Choroid plexus epithelial cell (primary cell): ENCODE data around the gene TRAF3IP3.

Source experiments
- DNase-seq: peaks from one replicate; pipeline ENCODE4 v3.0.0-alpha.2; 2010; ENCODE audit warnings: low read depth
- H3K4me3 ChIP-seq: 2 replicates; pipeline ENCODE4 v1.5.1; 2011; ENCODE audit warnings: low read depth, mild to moderate bottlenecking, control low read depth, low read length, moderate library complexity
- CTCF ChIP-seq: conservative IDR thresholded peaks from 2 replicates; pipeline ENCODE4 v1.5.1; 2011; ENCODE audit warnings: low read depth, mild to moderate bottlenecking, control low read depth, inconsistent platforms, low read length, moderate library complexity

The TRAF3IP3 gene

GRCh38 chr1:209755926-209756614 is at the start of gene TRAF3IP3:
Gene TRAF3IP3, plus strand, starts transcription at chr1:209756053. Its CDS starts 3,987 bp downstream, at chr1:209760040.
- no peak within 1 kb of the TSS for H3K4me3 ChIP-seq
- DNase-seq, result peak; percentile 11
- no peak for TF ChIP-seq CTCF

- H3K4me3 ChIP-seq, result no peak overlapping the region
- TF ChIP-seq CTCF, result no peak
- DNase-seq, result no peak
These were observed 49.2 kb upstream of the TRAF3IP3 start for GRCh38 chr1:209706622-209707021.

DNA sequence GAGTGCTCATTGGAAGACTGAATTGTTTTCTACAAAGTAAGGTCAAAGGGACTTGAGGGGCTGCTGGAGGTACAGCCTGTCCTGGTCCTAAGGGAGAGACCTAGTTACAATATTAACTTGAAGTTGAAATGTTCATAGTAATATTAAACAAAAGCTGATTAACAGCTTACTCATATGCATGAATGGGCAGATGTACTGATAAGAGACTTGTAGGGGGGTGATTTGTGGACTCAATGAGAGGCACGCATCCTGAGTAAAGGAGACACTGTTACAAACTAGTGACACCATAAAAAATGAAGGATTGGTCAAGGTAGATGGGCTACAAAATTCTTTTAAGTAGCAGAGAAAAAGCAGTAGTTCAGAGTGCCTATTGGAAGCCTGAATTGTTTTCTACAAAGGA is 48.5 kb upstream of the TRAF3IP3 start:
- peak; percentile 15 for DNase-seq
- no peak for TF ChIP-seq CTCF
- H3K4me3 ChIP-seq, result no peak overlapping the region

- DNase-seq, result no peak
- TF ChIP-seq CTCF, result no peak
- H3K4me3 ChIP-seq, result no peak overlapping the region
These were observed 47.6 kb upstream of the TRAF3IP3 start for GRCh38 chr1:209708297-209708696.

DNA sequence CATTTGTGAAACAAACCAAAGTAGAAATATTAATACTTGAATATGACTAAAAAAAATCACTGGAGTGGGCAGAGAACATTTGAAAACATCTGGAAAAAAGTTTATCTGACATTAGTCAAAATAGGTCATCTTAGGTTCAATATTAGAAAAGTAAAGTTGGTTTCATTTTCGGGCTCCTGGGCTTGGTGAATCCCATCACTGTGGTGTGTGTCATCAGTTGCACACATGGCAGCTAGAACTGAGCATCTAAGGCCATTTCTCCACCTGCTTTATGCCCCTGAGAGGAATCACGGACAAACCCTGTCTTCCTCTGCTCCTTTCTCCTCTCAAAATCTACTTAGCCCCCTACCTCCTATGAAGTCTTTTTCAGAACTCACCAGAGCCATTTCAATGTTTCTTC is 45.8 kb upstream of the TRAF3IP3 start:
- DNase-seq, result peak; percentile 18
- no peak for TF ChIP-seq CTCF
- H3K4me3 ChIP-seq, result no peak overlapping the region

DNA sequence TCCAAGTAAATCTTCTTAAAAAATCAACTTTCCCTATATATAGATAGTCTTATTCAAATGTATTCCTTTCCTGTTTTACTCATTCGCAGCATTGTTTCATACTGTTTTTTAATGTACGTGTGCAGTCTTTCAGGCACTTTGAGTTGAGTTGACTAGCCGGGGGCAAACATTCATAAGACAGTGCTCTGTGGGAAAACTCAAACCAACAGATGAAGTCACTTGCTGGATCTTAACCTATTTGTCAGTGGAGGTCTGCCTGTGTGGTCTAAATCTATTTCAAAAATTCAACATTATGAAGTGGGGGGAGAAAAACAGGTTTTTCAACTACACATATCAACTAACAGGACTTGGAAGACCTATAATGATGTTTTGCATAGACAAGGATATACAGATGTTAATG is 45.0 kb upstream of the TRAF3IP3 start:
- H3K4me3 ChIP-seq, result no peak overlapping the region
- TF ChIP-seq CTCF, result no peak
- DNase-seq, result no peak

- no peak for TF ChIP-seq CTCF
- DNase-seq, result no peak
- H3K4me3 ChIP-seq, result no peak overlapping the region
These were observed 41.5 kb upstream of the TRAF3IP3 start for GRCh38 chr1:209714338-209714737.
